Heart left ventricle (tissue), 16 donors: ENCODE data around the gene GHRL. TPM values are rescaled to one million over a fixed set of nuclear protein-coding genes. Genes with fewer than 3 reads are reported as not detected.

Experiments
- ATAC-seq, 4 donors: fragments of 200-7000 bp; cut with Tn5 transposase; one replicate each; pipeline ENCODE4 v1.9.1; 2020 to 2022; ENCODE audit warnings: moderate library complexity in 4 of 4, mild to moderate bottlenecking in 3 of 4, moderate number of reproducible peaks in 1 of 4
- DNase-seq, 5 donors: peaks; one replicate each; pipeline ENCODE4 v3.0.0-alpha.2; 2020
- H3K27ac ChIP-seq, 12 donors: fragments of 200-600 bp; sonication (generic) in 4 of 12; one replicate each; pipeline versions ENCODE4 v1.5.0 to v1.8.0; 2016 to 2022; ENCODE audit warnings: mild to moderate bottlenecking in 2 of 12
- H3K27me3 ChIP-seq, 9 donors: fragments of 200-600 bp; sonication (generic) in 2 of 9; one replicate each; pipeline versions ENCODE4 v1.5.1 to v1.8.0; 2016 to 2022; ENCODE audit warnings: mild to moderate bottlenecking in 3 of 9
- H3K36me3 ChIP-seq, 9 donors: fragments of 200-600 bp; sonication (generic) in 2 of 9; one replicate each; pipeline versions ENCODE4 v1.5.0 to v1.8.0; 2018 to 2022; ENCODE audit warnings: mild to moderate bottlenecking in 2 of 9
- H3K4me1 ChIP-seq, 12 donors: fragments of 200-600 bp; sonication (generic) in 4 of 12; one replicate each; pipeline versions ENCODE4 v1.5.0 to v1.8.0; 2016 to 2022; ENCODE audit warnings: mild to moderate bottlenecking in 3 of 12
- H3K4me3 ChIP-seq, 12 donors: fragments of 200-600 bp; sonication (generic) in 4 of 12; one replicate each; pipeline versions ENCODE4 v1.5.0 to v1.8.0; 2017 to 2022; ENCODE audit warnings: mild to moderate bottlenecking in 9 of 12, moderate library complexity in 4 of 12
- H3K9me3 ChIP-seq, 12 donors: fragments of 200-600 bp; sonication (generic) in 4 of 12; one replicate each; pipeline versions ENCODE4 v1.5.0 to v1.8.0; 2016 to 2022; ENCODE audit warnings: mild to moderate bottlenecking in 1 of 12
- CTCF ChIP-seq, 12 donors: fragments of 200-600 bp; sonication (generic) in 4 of 12; IDR thresholded peaks; one replicate each; pipeline versions ENCODE4 v1.5.0 to v1.8.0; 2018 to 2022; ENCODE audit warnings: antibody characterized with exemption in 12 of 12, mild to moderate bottlenecking in 5 of 12
- POLR2A ChIP-seq, 2 donors: fragments of 450-650 bp; IDR thresholded peaks; one replicate each; pipeline ENCODE4 v1.6.1; 2017; ENCODE audit warnings: antibody characterized with exemption in 2 of 2, mild to moderate bottlenecking in 2 of 2, moderate library complexity in 2 of 2
- WGBS, 4 donors: extraction: QIAGEN DNeasy Blood & Tissue Kit in 2 of 4; methylation state at CpG; one replicate each; pipeline versions ENCODE4 v1.1.5 to v1.1.7; 2013 to 2018; 5-methylcytosine and 5-hydroxymethylcytosine counted together
- intact Hi-C, 10 donors: fragments of 100-400 bp; cut with DNase I; formaldehyde crosslinking; loops; one replicate each; pipeline versions ENCODE4 v1.11.1 to v1.14.2; 2022
- polyA plus RNA-seq, 2 donors: library from polyadenylated mRNA; stranded (reverse); fragments of 200-250 nt; gene quantifications; one replicate each; pipeline ENCODE4 v1.2.3, GENCODE V29; 2013
- total RNA-seq, 9 donors: library from RNA; depleted of rRNA in 2 of 9; stranded (reverse); fragments of >200 nt in 2 of 9; fragmentation: NEBNext Ultra II Directional in 3 of 9; extraction: Animal tissue kit (Norgen Biotek cat#: 25700) in 3 of 9; gene quantifications; one replicate each; pipeline versions ENCODE4 v1.1.0 to v1.2.4, GENCODE V29; 2016 to 2023
- donor health status: ischemic (EF 13 %, LVEDD 7.1; RV severe dilation, severe dysfunction).
- donor health status: healthy with polysubstance abuse.
- donor health status: DM: no; HTN: yes; CAD: no.
- donor health status: DM: no; HTN: no; CAD: no.
- donor health status: ischemic (EF 25% LVEDD 6.9; RV normal size, moderate dysfunction).
- donor health status: ischemic (EF 25% LVEDD 5.7; RV mildly dilated, moderate dysfunction).
- donor health status: healthy.
- donor health status: DM: yes; HTN: yes; CAD: no.
- donor health status: ischemic (EF 35%, LVEDD 5.7; RV mildly dilated, moderate dysfunction).
- donor health status: nonischemic (EF 11% LVEDD 7.7; RV severe dilation, severe dysfunction).
- donor health status: DM: yes; HTN: yes; CAD: no.
- donor health status: PGD.
- donor health status: ischemic (EF 29% LVEDD 5.4; RV normal size, mild dysfunction).
- donor health status: nonischemic (EF 23%, LVEDD 6.1; RV moderate dilation, normal function).

GHRL gene
- total and polyA plus RNA-seq, 11 donors, result 0.18 to 2.1 (median 0.61) TPM; not detected in 6

GRCh38 chr3:10306156-10306555, 13.4 kb upstream of the GHRL start:
- intact Hi-C loops, result no loop called here
- no peaks in the 10 kb centered on the region for H3K27me3 ChIP-seq
- WGBS, 4 donors, result 87 to 97% (median 94%) methylated on average over 3 of the region's 3 CpGs
- peaks cover 0 to 100% (median 97%) of the 10 kb centered on the region in 9 donors for H3K36me3 ChIP-seq
- TF ChIP-seq POLR2A (IDR thresholded peaks at IDR 0.05) (no peak), CTCF (IDR thresholded peaks at IDR 0.05) (no peak)
- DNase-seq (no peak), ATAC-seq (no peak)
- H3K27ac ChIP-seq, result no peak overlapping the region
- peaks cover 0 to 12% (median 0%) of the 10 kb centered on the region in 12 donors for H3K4me1 ChIP-seq
- no peaks in the 10 kb centered on the region for H3K9me3 ChIP-seq
- no peak overlapping the region for H3K4me3 ChIP-seq

GRCh38 chr3:10305331-10305902, 12.7 kb upstream of the GHRL start:
- H3K4me3 ChIP-seq, result no peak overlapping the region
- H3K27ac ChIP-seq, result no peak overlapping the region
- peaks cover 0 to 12% (median 0%) of the 10 kb centered on the region in 12 donors for H3K4me1 ChIP-seq
- H3K9me3 ChIP-seq, result no peaks in the 10 kb centered on the region
- peaks cover under 1 to 100% (median 97%) of the 10 kb centered on the region in 9 donors for H3K36me3 ChIP-seq
- TF ChIP-seq POLR2A (IDR thresholded peaks at IDR 0.05) (no peak), CTCF (IDR thresholded peaks at IDR 0.05) (no peak)
- intact Hi-C loops, result no loop called here
- ATAC-seq (no peak), DNase-seq (no peak)
- no peaks in the 10 kb centered on the region for H3K27me3 ChIP-seq
- 91 to 97% (median 94%) methylated on average over 4 of the region's 4 CpGs for WGBS, 4 donors

- intact Hi-C loops, result no loop called here
- ATAC-seq (no peak), DNase-seq (no peak)
- Histone ChIP-seq H3K36me3 (peaks cover 4 to 100% (median 97%) of the 10 kb centered on the region in 9 donors), H3K27ac (no peak overlapping the region), H3K4me1 (peaks cover 0 to 10% (median 0%) of the 10 kb centered on the region in 12 donors), H3K9me3 (no peaks in the 10 kb centered on the region), H3K27me3 (no peaks in the 10 kb centered on the region), H3K4me3 (no peak overlapping the region)
- WGBS, 4 donors, result 91 to 94% (median 93%) methylated on average over 8 of the region's 8 CpGs
- TF ChIP-seq POLR2A (IDR thresholded peaks at IDR 0.05) (no peak), CTCF (IDR thresholded peaks at IDR 0.05) (no peak)
Observed at GRCh38 chr3:10304905-10305304, 12.2 kb upstream of the GHRL start.

- Histone ChIP-seq H3K4me3 (no peak overlapping the region), H3K27me3 (no peaks in the 10 kb centered on the region), H3K4me1 (peaks cover 0 to under 1% (median 0%) of the 10 kb centered on the region in 12 donors), H3K9me3 (no peaks in the 10 kb centered on the region), H3K27ac (no peak overlapping the region), H3K36me3 (peaks cover 4 to 100% (median 98%) of the 10 kb centered on the region in 9 donors)
- 77 to 84% (median 81%) methylated on average over 7 to 8 of the region's 8 CpGs for WGBS, 4 donors
- peak in 1 of 4 donors; percentile 12 for ATAC-seq
- no peak for DNase-seq
- no peak for TF ChIP-seq CTCF (IDR thresholded peaks at IDR 0.05)
- TF ChIP-seq POLR2A (IDR thresholded peaks at IDR 0.05), result no peak
- intact Hi-C loops, result no loop called here
Observed at GRCh38 chr3:10303785-10304184, 11.0 kb upstream of the GHRL start.
